Coronary artery (tissue), 2 donors: ENCODE measurements around the gene KCMF1.

Experiments used
- DNase-seq: peaks from one replicate; pipeline ENCODE4 v3.0.0-alpha.2; 2017; ENCODE audit warnings: low spot score
- H3K27ac ChIP-seq, 2 donors: fragments of 200-600 bp; sonication (generic); one replicate each; pipeline ENCODE4 v1.5.1; 2016 to 2019
- H3K4me3 ChIP-seq: fragments of 200-600 bp; sonication (generic); 2 replicates; pipeline ENCODE4 v1.5.1; 2016; ENCODE audit warnings: mild to moderate bottlenecking, moderate library complexity
- CTCF ChIP-seq: fragments of 200-600 bp; sonication (generic); IDR thresholded peaks from one replicate; pipeline ENCODE4 v1.5.1; 2019; ENCODE audit warnings: antibody characterized with exemption

KCMF1 gene

GRCh38 chr2:84956334-84957297, 14.3 kb upstream of the KCMF1 start:
- Histone ChIP-seq H3K4me3 (no peak overlapping the region), H3K27ac (no peak overlapping the region)
- TF ChIP-seq CTCF, result no peak
- no peak for DNase-seq

- no peak for TF ChIP-seq CTCF
- DNase-seq, result no peak
- Histone ChIP-seq H3K4me3 (no peak overlapping the region), H3K27ac (no peak overlapping the region)
These were observed 13.2 kb upstream of the KCMF1 start for GRCh38 chr2:84957771-84958134.

DNA sequence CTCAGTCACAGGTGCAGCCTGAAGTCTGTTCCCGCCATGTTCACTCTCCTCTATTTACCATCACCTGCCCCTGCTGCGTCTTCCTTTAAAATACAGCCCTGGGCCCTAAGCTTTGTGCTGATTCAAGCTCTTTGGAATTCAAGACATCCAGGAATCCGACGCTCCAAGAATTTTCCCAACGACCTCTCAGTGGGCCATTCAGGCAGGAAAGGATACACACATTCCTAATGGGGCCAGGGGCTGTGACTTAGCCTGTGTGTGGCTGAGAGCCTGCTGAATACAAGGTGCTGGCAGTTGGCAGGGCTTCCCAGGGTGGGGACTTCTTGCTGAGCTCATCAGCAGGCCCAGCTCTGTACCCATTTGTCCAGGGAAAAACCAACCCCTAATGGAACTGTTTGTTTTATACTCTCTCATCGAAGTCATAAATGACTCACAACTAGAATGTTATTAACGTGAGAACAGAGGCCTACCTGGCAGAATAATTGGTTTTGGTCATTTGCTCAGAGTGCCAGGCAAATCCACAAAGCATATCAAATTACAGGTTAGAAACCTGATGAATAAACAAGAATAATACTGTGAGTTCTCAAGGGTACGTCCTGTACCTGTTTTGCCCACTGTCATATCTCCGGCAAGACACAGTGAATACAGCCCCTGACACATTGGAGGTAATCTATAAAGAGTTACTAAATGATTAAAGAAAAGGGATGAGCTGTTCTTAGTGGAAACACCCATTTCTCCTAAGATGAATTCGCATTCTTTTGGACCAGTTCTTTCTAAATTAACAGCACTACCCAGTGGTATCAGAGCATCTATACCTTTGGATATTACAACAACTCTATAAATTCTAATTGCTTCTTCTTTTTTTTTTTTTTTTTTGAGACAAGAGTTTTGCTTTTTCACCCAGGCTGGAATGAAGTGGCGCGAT, 12.6 kb upstream of the KCMF1 start:
- DNase-seq, result no peak

DNA sequence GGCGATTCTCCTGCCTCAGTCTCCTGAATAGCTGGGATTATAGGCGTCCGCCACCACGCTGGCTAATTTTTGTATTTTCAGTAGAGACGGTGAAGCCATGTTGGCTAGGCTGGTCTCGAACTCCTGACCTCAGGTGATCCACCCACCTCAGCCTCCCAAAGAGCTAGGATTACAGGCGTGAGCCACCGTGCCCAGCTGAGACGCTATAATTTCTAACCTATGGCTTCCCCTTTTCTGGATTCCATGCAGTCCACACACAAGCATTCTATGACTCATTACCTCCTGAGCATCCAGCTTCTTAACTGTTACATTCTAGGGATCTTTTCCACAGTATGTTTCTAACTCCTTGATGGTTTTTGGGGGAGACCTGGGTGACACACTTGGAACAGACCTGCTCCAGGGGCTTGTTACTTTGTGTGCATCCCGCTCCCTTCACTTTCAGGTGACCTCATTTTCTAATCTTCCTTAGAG, 11.8 kb upstream of the KCMF1 start:
- DNase-seq, result no peak
- no peak for TF ChIP-seq CTCF
- Histone ChIP-seq H3K27ac (no peak overlapping the region), H3K4me3 (no peak overlapping the region)

More for the DNA sequence above, 12.6 kb upstream of the KCMF1 start:
- Histone ChIP-seq H3K4me3 (no peak overlapping the region), H3K27ac (no peak overlapping the region)
- TF ChIP-seq CTCF, result no peak

DNA sequence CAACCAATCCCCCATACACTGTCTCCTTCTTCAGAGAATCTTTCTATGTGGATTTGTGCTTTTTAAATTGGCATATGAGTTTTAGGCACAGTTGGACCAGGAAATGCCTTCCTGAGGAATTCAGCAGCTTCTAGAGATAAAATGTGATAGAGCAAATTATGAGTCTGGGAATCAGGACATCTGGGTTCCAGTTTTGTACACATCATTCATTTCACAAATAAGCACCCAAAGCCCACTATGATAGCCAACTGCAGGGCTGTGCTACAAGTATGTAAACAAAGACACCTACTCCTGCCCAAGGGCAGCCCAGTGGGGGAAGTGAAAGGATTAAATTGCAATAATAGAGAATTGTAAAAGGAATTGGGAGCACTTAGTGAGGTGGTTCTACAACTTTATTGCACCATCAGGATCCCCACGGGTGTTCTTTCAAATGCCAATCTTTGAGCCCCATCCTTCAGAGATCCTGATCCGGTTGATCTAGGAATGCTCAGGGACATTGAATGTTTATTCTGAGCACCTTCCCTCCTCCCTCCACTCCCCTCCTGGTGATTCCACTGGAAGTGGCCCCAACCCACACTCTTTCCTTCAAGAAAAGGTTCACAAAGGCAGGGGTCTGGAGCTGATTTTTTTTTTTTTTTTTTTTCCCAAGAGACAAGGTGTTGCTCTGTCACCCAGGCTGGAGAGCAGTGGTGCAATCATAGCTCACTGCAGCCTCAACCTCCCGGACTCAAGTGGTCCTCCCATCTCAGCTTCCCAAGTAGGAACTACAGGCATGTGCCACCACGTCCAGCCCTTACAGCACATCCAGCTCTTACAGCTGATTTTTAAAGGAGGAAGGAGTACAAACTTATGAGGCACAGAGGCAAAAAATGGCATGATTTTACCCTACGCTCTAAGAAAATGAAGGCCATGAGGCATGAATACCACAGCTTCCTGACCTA, 11.1 kb upstream of the KCMF1 start:
- no peak overlapping the region for H3K27ac ChIP-seq
- no peak for DNase-seq
- no peak for TF ChIP-seq CTCF
- no peak overlapping the region for H3K4me3 ChIP-seq

DNA sequence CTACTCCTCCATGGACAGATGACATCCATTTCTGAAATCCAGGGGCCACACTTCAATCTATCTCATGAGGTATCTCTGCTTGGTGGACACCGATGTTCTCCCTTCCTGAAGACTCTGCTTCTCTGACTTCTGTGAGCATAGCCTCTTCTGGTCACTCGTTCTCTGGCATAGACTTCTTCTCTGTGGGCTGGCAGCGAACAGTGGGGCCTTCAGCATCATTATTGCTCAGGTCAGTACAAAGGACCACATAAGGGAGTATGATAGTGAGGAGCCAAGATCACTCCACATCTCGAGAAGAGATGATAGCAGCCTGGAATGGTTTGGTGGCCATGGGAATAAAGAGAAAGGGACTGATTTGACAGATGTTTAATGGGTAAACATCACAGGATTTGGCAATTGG, 8.0 kb upstream of the KCMF1 start:
- Histone ChIP-seq H3K4me3 (no peak overlapping the region), H3K27ac (no peak overlapping the region)
- no peak for TF ChIP-seq CTCF
- no peak for DNase-seq
